IMR-90 (cell line): ENCODE data around the gene NPAS2. TPM values are rescaled to one million over a fixed set of nuclear protein-coding genes. Genes with fewer than 3 reads are reported as not detected.
A peak's percentile ranks its signal among the peaks of the same experiment; 100 is the strongest.

Experiments
- ATAC-seq: fragments of 200-7000 bp; cut with Tn5 transposase; 2 replicates; pipeline ENCODE4 v1.9.1; 2020; ENCODE audit warnings: low read depth, mild to moderate bottlenecking, moderate library complexity
- BruUV-seq: library from RNA; stranded (reverse); fragments of 400-500 nt; replicated peaks from 2 replicates; lab custom pipeline; 2021; lab: Mats Ljungman, UMichigan
- CTCF ChIA-PET: fragments of 300-600 bp; formaldehyde crosslinking; extraction: SDS; loops from one replicate; lab custom pipeline; 2021; ENCODE audit warnings: antibody characterized with exemption; lab: Yijun Ruan, JAX
- POLR2A ChIA-PET: fragments of 300-600 bp; sonication (Branson Sonifier 250); formaldehyde crosslinking; loops from one replicate; lab custom pipeline; 2022; ENCODE audit warnings: antibody characterized with exemption; ENCODE audit not compliant: unreplicated experiment; lab: Charles Lee
- DNase-seq: peaks from one replicate; pipeline ENCODE4 v3.0.0; 2013
- H2AFZ ChIP-seq: replicated peaks from 2 replicates; pipeline ENCODE3; 2013; ENCODE audit warnings: low read length, mild to moderate bottlenecking; ENCODE audit not compliant: poor library complexity
- H2AK5ac ChIP-seq: 2 replicates; pipeline ENCODE4 v1.6.1; 2013; ENCODE audit warnings: low read depth, low read length, inconsistent platforms
- H2AK9ac ChIP-seq: replicated peaks from 2 replicates; pipeline ENCODE3; 2013; ENCODE audit warnings: mild to moderate bottlenecking, low read depth, low read length, moderate library complexity; ENCODE audit not compliant: poor library complexity
- H2BK120ac ChIP-seq: 2 replicates; pipeline ENCODE4 v1.6.1; 2013; ENCODE audit warnings: low read depth, low read length, inconsistent platforms
- H2BK15ac ChIP-seq: 3 replicates; pipeline ENCODE4 v1.6.1; 2013; ENCODE audit warnings: low read depth, low read length, inconsistent platforms
- H2BK20ac ChIP-seq: 2 replicates; pipeline ENCODE4 v1.6.1; 2013; ENCODE audit warnings: low read depth, mild to moderate bottlenecking, inconsistent platforms, low read length, moderate library complexity
- H2BK5ac ChIP-seq: 2 replicates; pipeline ENCODE4 v1.6.1; 2013; ENCODE audit warnings: mild to moderate bottlenecking, low read depth, low read length, inconsistent platforms; ENCODE audit not compliant: poor library complexity, severe bottlenecking
- H3K14ac ChIP-seq: replicated peaks from 2 replicates; pipeline ENCODE4 v1.6.1; 2013; ENCODE audit warnings: low read depth, low read length, inconsistent platforms
- H3K18ac ChIP-seq: 2 replicates; pipeline ENCODE4 v1.6.1; 2013; ENCODE audit warnings: low read depth, low read length, control low read depth
- H3K23ac ChIP-seq: 2 replicates; pipeline ENCODE4 v1.6.1; 2013; ENCODE audit warnings: low read depth, low read length, inconsistent platforms
- H3K27ac ChIP-seq: 2 replicates; pipeline ENCODE4 v1.5.1; 2013; ENCODE audit warnings: mild to moderate bottlenecking, control low read depth, low read length; ENCODE audit not compliant: insufficient read depth
- H3K27me3 ChIP-seq: 2 replicates; pipeline ENCODE4 v1.6.1; 2013; ENCODE audit warnings: low read length; ENCODE audit not compliant: control insufficient read depth, insufficient read depth
- H3K36me3 ChIP-seq: 2 replicates; pipeline ENCODE4 v1.6.1; 2013; ENCODE audit warnings: low read length, mixed read lengths; ENCODE audit not compliant: control insufficient read depth, insufficient read depth
- H3K4ac ChIP-seq: 2 replicates; pipeline ENCODE4 v1.6.1; 2013; ENCODE audit warnings: low read depth, low read length, inconsistent platforms
- H3K4me1 ChIP-seq: 2 replicates; pipeline ENCODE4 v1.6.1; 2013; ENCODE audit warnings: low read length, mixed read lengths; ENCODE audit not compliant: control insufficient read depth, insufficient read depth
- H3K4me2 ChIP-seq: 2 replicates; pipeline ENCODE4 v1.6.1; 2013; ENCODE audit warnings: low read depth, mild to moderate bottlenecking, control low read depth, low read length, moderate library complexity
- H3K4me3 ChIP-seq: 2 replicates; pipeline ENCODE4 v1.5.1; 2013; ENCODE audit warnings: low read depth, mild to moderate bottlenecking, control low read depth, low read length, moderate library complexity; ENCODE audit not compliant: insufficient read depth
- H3K56ac ChIP-seq: 2 replicates; pipeline ENCODE4 v1.6.1; 2013; ENCODE audit warnings: low read length, inconsistent platforms; ENCODE audit not compliant: insufficient read depth; ENCODE audit errors: extremely low read depth
- H3K79me1 ChIP-seq, 2 experiments: 2 replicates each; pipeline ENCODE4 v1.6.1; 2013; ENCODE audit warnings: low read length in 2 of 2, inconsistent platforms in 1 of 2, low read depth in 1 of 2
- H3K9ac ChIP-seq: 2 replicates; pipeline ENCODE4 v1.6.1; 2013; ENCODE audit warnings: low read depth, low read length, control low read depth
- H3K9me1 ChIP-seq: 2 replicates; pipeline ENCODE4 v1.6.1; 2013; ENCODE audit warnings: low read length, inconsistent platforms; ENCODE audit not compliant: insufficient read depth
- H3K9me3 ChIP-seq: 2 replicates; pipeline ENCODE4 v1.6.1; 2013; ENCODE audit warnings: low read length; ENCODE audit not compliant: control insufficient read depth, insufficient read depth
- H4K20me1 ChIP-seq: 2 replicates; pipeline ENCODE4 v1.6.1; 2013; ENCODE audit warnings: low read length, inconsistent platforms; ENCODE audit not compliant: insufficient read depth
- H4K5ac ChIP-seq: 2 replicates; pipeline ENCODE4 v1.6.1; 2013; ENCODE audit warnings: mild to moderate bottlenecking, low read depth, low read length, control low read depth
- H4K8ac ChIP-seq, 2 experiments: 2 replicates each; pipeline ENCODE4 v1.6.1; 2013; ENCODE audit warnings: low read depth in 2 of 2, low read length in 2 of 2, control low read depth in 1 of 2, inconsistent platforms in 1 of 2
- H4K91ac ChIP-seq: 2 replicates; pipeline ENCODE4 v1.6.1; 2013; ENCODE audit warnings: low read depth, low read length, inconsistent platforms; ENCODE audit not compliant: insufficient read depth
- BHLHE40 ChIP-seq: fragments of 150-350 bp; IDR thresholded peaks from 2 replicates; pipeline ENCODE4 v1.6.1; 2016; ENCODE audit warnings: mild to moderate bottlenecking, low read depth, low read length
- MAFK ChIP-seq: IDR thresholded peaks from 2 replicates; pipeline ENCODE4 v1.6.1; 2012; ENCODE audit warnings: low read depth, low read length, improper control_type of control experiment
- POLR2A ChIP-seq: IDR thresholded peaks from 2 replicates; pipeline ENCODE4 v1.6.1; 2012; ENCODE audit warnings: mild to moderate bottlenecking, low read depth, low read length
- SMC3 ChIP-seq: fragments of 150-350 bp; IDR thresholded peaks from 2 replicates; pipeline ENCODE4 v1.6.1; 2016; ENCODE audit warnings: low read depth, mild to moderate bottlenecking, antibody characterized with exemption, low read length, moderate library complexity
- WGBS, 2 experiments: methylation state at CpG; one replicate each; pipeline versions ENCODE4 v1.1.5 to v1.1.7; 2013; ENCODE audit warnings: missing lambda C conversion rate in 2 of 2; ENCODE audit not compliant: insufficient read length in 1 of 2; ENCODE audit errors: extremely low coverage in 2 of 2; 5-methylcytosine and 5-hydroxymethylcytosine counted together
- dilution Hi-C: fragments of 300-500 bp; cut with HindIII; formaldehyde crosslinking; loops from one replicate; pipeline ENCODE4 v1.14.3; 2018; ENCODE audit warnings: low sequenced_read_pairs; ENCODE audit not compliant: unreplicated experiment
- in situ Hi-C: fragments of 300-500 bp; cut with MboI; formaldehyde crosslinking; loops from 3 replicates; pipeline ENCODE4 v1.14.3; 2019; ENCODE audit warnings: low sequenced_read_pairs, inconsistent platforms, mixed read lengths
- intact Hi-C: fragments of 100-400 bp; cut with micrococcal nuclease; formaldehyde crosslinking; loops from 2 replicates; pipeline ENCODE4 v1.10.0; 2022
- polyA plus RNA-seq, 3 experiments: library from polyadenylated mRNA; depleted of rRNA; stranded (reverse); fragments of >200 nt; gene quantifications; 2 replicates each; pipeline ENCODE4 v1.2.3, GENCODE V29; 2012; ENCODE audit warnings: low replicate concordance in 1 of 3
- total RNA-seq: library from RNA; depleted of rRNA; stranded (reverse); fragments of >200 nt; gene quantifications from 2 replicates; pipeline ENCODE4 v1.2.3, GENCODE V29; 2012
- TF ChIP-seq, protein P1 (sequence below): fragments of 150-350 bp; IDR thresholded peaks from 2 replicates; pipeline ENCODE4 v1.6.1; 2017; ENCODE audit warnings: mild to moderate bottlenecking, antibody characterized with exemption, low read length, low read depth

NPAS2 gene
- total and polyA plus RNA-seq, 2 of the 4 experiments (the other 2 are of a cell fraction), result 5.2 to 14.8 TPM

DNA sequence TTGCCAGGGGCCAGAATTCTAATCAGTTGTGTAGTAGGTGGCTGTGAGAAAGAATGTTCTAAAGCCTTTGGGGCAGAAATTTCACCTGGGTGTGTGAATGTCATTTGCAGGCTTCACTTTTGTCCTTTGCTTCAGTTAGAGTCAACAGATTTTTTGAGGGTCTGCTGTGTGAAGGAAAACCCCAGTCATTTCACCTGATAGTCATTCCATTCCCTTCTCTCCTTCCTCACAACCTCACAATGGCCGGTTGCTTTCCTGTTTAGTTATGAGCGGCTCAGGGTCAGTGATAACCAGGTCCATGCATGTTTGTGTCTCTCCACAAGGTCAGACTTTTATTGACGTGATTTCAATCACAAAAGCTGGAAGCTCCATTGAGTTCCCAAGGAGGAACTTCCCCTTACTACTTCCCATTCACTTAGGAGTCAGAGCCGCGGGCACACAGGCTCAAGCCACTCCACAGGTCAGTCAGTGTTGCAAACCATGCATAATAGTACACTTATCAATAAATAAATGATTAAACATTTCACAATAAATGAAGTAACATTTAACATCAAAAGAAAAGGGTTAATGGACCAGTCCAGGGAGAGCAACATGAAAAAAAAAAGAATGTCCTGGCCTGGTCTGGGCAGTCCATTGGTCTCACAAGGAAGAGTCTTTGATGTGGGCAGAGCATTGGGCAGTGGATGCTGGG, 74.3 kb downstream of the NPAS2 start:
- CTCF ChIA-PET, result interaction anchor here (0.7 kb wide), 1 partner anchor 74 kb away, joined by 4 read pairs; no protein-coding TSS in a partner anchor
- Histone ChIP-seq H3K9me1 (peaks cover 19% of the 10 kb centered on the region), H3K9ac (no peak overlapping the region)

More for the DNA sequence above, 74.3 kb downstream of the NPAS2 start:
- TF ChIP-seq, protein P1, sequence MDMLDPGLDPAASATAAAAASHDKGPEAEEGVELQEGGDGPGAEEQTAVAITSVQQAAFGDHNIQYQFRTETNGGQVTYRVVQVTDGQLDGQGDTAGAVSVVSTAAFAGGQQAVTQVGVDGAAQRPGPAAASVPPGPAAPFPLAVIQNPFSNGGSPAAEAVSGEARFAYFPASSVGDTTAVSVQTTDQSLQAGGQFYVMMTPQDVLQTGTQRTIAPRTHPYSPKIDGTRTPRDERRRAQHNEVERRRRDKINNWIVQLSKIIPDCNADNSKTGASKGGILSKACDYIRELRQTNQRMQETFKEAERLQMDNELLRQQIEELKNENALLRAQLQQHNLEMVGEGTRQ, result no peak
- TF ChIP-seq POLR2A, result no peak
- TF ChIP-seq BHLHE40, result no peak
- no peak for TF ChIP-seq MAFK
- TF ChIP-seq SMC3, result no peak
- Histone ChIP-seq H2BK20ac (no peak overlapping the region), H3K56ac (no peak overlapping the region), H3K36me3 (no peaks in the 10 kb centered on the region), H3K23ac (no peak overlapping the region), H2AFZ (no peak overlapping the region), H3K27ac (no peak overlapping the region), H3K14ac (no peak overlapping the region), H4K91ac (no peak overlapping the region), H3K4me2 (no peak overlapping the region), H2AK5ac (peak overlapping the region; percentile 45; the same call in 1 of the 2 replicates), H2BK15ac (no peak overlapping the region), H4K5ac (no peak overlapping the region), H3K4me1 (peaks cover 13% of the 10 kb centered on the region), H4K20me1 (no peaks in the 10 kb centered on the region; the same call in 1 of the 2 replicates), H3K27me3 (no peaks in the 10 kb centered on the region), H3K79me1 (peaks cover 22 to 40% of the 10 kb centered on the region in 2 experiments), H3K18ac (no peak overlapping the region), H2BK120ac (no peak overlapping the region), H3K4ac (no peak overlapping the region), H3K4me3 (no peak overlapping the region), H4K8ac (no peak overlapping the region), H2BK5ac (no peak overlapping the region), H2AK9ac (no peak overlapping the region), H3K9me3 (no peaks in the 10 kb centered on the region)
- POLR2A ChIA-PET, result no interaction called here
- no TSS peak for BruUV-seq
- ATAC-seq, result no peak
- in situ Hi-C loops (no loop called here), dilution Hi-C loops (no loop called here), intact Hi-C loops (no loop called here)
- DNase-seq, result no peak
- 100% methylated on average over 1 of the region's 5 CpGs; no CpG with 5 or more reads in 1 of the 2 experiments for WGBS, 2 experiments
